SK-N-DZ (cell line): Measurements from ENCODE around the gene DEFB129.
"Not testable (repeated sequence)": the region's sequence is repeated elsewhere in the genome, so short reads cannot be mapped to it uniquely, and the experiment has no call there.

Experiments
- DNase-seq: peaks from one replicate; pipeline ENCODE4 v3.0.0-alpha.2; 2015; ENCODE audit warnings: low spot score

The DEFB129 gene

GRCh38 chr20:252801-253200 lies 25.7 kb downstream of the DEFB129 start:
- DNase-seq: no peak

- not testable (repeated sequence) for DNase-seq
Observed at GRCh38 chr20:253447-253846, 26.4 kb downstream of the DEFB129 start.

DNA sequence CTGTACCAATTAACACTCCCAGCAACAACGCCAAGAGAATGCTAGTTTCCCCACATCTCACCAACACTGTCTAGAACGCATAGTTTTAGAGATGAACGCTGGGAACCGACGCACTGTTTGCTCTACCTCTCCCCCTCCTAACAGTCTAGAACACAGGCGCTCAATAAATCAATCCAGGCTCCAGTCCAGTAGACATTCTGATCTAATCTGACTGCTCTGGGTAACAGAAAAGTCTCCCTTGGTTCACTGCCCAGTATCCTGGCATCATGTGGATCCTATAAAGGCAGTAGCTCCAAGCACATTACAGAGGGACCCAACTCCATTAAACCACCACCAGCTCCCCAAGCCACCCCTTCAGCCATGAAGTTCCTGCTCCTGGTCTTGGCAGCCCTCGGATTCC lies 30.4 kb downstream of the DEFB129 start, which contains the start of gene DEFB132:
Gene DEFB132, plus strand, starts transcription at position 306 of the 400 bp plus-strand sequence. Its CDS starts 55 bp downstream, at position 361.
- DNase-seq: no peak

GRCh38 chr20:258269-258858 lies 31.3 kb downstream of the DEFB129 start:
- no peak for DNase-seq

GRCh38 chr20:258963-259362 lies 31.9 kb downstream of the DEFB129 start:
- peak; percentile 35 for DNase-seq

DNA sequence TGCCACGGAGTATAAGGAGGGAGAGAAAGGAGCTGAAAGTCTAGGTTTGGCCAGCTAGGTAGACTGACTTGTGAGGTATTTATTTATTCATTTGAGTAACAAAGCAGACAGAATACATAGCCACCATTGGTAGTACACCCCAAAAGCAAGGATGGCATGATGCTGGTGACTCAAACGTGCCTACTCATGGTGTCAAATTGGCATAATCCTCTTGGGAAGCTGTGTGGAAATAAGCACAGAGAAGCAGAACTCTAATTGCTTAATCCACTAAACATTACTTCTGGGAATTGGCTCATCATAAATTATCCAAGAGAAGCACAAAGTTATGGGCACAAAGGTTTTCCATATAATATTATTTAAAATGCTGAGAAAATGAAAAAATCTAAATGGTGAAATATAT lies 32.9 kb downstream of the DEFB129 start:
- no peak for DNase-seq

- DNase-seq: no peak
Observed at GRCh38 chr20:263701-264100, 36.6 kb downstream of the DEFB129 start.

GRCh38 chr20:266596-267562 lies 39.8 kb downstream of the DEFB129 start:
- peak; percentile 92 for DNase-seq

DNA sequence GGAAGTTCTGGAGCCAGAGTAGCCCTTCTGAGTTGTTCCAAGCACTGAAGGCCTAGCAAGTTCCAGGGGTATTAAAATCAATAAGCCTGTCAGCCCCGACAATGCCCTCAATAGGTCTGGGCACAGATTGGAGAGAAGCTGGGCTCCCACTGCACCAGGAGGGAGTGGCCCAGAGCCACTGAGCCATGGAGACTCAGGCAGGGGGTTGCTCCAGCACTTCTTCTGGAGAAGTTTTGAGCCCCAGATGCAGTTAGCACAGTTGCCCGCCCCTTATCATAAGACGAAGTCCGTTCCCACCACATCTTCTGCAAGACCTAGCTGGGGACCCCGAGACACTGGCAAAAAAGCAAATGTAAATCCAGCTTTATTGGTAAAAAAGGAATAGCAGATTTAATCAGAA lies 43.5 kb downstream of the DEFB129 start:
- DNase-seq: no peak

DNA sequence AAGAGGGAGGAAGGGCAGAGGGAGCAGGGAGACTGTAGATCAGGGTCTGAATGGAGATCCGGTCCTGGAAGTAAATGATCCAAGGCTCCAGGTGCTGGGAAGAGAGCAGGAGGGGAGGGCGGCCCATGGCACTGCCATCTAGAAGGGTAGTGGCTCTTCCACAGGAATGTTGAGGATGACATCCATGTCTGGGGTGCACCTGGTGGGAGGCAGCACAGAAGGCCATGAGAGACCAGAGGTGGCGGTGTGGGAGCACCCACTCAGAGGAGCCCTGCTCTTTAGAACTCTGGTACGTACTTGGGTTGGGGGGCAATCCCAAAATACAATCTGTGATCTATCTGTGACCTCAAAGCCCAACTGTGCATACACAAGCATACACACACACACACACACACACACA lies 44.0 kb downstream of the DEFB129 start:
- DNase-seq: no peak

DNA sequence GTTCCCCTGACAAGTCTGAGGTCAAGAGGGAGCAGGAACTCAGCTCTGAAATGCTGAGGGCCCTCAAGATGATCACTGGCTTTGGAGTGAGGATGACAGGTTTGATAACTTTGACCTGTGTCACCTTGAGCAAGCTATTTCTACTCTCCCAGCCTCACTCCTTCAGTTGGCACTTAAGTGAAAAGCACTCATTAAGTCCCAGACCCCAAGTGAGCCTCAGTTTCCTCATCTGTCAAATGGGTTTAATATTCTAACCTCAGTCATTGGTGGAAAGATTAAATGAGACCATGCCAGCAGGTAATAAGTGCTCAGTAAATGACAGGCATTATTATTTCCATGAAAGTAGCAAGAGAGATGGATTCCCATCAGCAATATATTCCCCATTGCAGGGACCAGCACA lies 44.5 kb downstream of the DEFB129 start:
- DNase-seq: no peak

DNA sequence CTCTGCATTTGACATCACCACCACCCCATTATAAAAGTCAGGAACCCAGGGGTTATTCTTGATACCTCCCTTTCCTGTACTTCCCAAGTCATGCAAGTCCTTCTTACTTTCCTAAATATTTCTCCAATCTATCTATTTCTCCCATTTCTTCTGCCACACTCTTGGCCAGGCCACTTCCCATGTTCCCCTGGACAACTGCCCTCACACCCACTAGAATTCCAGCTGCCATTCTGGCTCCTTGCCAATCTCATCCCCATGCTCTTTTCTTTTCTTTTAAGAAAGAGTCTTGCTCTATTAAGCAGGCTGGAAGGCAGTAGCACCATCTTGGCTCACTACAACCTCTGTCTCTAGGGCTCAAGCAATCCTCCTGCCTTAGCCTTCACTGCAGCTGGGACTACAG lies 45.7 kb downstream of the DEFB129 start:
- DNase-seq: no peak

DNA sequence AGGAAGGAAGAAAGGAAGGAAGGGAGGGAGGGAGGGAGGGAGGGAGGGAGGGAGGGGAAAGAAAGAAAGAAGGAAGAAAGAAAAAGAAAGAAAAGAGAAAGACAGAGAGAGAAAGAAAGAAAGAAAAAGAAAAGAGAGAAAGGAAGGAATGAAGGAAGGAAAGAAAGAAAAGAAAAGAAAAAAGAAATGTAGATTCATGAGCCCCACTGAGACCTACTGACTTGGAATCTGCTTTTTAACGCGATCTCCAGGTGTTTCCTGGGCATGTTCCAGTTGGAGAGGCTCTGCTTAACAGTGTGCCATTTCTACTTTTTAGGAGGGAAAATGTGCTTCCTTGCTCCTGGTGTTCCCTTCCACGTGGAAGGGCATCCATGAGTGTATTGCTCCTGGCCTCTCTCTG lies 46.8 kb downstream of the DEFB129 start:
- DNase-seq: no peak

DNA sequence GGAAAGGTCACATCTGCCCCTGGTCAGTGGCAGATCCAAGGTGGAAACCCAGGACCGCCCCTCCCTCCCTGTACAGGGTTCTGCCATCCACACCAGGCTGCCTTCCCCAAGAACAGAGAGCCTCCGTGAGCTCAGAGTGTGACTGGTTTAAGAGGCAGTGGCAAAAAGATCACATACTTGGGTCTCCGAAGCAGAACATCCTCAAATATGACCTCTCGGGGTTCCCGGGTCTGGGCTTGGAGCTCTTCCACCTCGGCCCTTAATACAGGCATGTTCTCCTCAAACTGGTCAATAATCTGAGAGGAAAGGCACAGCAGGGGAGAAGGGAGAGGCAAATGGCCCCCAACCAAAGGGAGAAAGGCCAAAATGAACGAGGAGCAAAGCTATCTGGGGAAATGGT lies 48.7 kb downstream of the DEFB129 start:
- no peak for DNase-seq

DNA sequence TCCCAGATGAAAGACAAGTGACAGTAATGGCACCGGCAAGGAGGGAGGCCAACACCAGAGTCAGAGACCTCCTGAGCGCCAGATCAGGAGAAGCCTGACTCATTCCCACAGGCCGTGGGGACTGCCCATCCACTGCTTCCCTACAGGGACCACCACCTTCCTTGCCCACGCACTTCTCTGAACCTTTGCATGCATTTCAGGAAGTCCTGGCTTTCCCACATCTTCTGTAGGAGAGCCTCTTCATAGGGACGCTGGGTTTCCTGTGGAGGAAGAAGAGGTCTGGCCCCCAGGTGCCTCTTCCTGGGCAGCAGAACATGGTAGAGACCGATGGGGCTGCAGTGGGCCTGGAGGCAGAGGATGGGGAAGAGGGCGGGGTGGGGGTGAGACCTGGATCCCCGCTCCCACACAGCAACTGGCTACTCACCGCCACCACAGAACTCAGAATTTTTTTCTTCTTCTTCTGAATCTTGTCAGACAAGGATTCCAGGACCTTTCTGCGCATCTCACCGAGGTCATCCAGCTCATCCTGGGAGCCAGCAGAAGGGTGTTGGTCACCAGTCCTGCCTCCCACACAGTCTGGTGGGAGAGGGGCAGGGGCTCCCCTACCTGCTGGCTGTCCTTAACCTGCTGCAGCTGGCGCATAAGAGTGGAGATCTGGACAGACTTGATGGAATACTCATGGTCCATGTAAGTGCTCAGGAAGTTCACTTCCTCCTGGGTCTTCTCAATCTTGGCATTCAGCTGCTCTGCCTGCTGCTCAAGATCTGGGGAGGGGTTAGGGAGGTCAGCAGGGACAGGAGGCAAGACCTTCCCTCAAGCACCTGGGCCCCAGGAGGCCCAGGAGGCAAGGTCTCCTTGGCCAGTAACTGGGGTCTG lies 49.8 kb downstream of the DEFB129 start:
- no peak for DNase-seq

- no peak for DNase-seq
Observed at GRCh38 chr20:277496-277781, 50.4 kb downstream of the DEFB129 start.

- DNase-seq: no peak
Observed at GRCh38 chr20:278181-278580, 51.1 kb downstream of the DEFB129 start.

DNA sequence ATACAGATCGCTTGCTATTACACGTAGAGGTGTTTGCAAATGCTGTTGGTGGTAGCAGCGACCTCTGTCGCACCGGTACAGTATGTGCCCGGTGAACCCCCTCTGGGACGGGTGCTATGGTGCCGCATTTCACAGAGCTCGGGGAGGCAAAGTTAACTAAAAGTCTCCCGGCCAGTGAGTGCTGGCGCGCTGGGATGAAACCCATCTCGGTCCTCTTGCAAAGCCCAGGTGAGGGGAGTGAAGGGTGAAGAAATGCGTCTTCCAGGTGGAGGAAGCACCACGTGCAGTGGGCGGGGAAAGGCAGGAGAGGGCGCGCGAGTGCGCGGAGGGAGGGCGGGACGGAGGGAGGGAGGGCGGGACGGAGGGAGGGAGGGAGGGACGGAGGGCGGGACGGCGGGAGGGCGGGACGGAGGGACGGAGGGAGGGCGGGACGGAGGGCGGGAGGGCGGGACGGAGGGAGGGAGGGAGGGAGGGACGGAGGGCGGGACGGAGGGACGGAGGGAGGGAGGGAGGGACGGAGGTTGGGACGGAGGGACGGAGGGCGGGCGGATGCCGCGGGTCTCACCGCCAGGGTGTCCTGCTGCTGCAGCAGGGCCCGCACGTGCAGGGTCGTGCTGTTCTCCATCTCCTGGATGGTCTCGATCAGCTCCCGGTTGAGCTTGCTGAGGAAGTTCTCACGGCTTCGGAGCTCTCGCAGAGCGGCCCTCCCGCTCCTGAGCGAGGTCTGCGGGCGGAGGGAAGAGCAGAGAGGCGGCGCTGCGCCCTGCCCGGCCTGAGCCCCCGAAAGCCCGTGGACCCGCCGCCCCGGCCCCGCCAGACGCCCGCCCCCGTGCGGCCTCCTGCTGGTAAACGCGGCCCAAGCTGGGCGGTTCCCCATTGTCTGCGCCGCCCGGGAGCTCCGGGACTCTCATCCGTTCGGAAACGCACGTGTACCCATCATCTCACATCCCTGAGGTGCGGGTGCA lies 51.8 kb downstream of the DEFB129 start:
- no peak for DNase-seq
